Right lobe of liver (tissue), 6 donors: ENCODE measurements around the gene TMSB4X. TPM values are rescaled to one million over a fixed set of nuclear protein-coding genes. Genes with fewer than 3 reads are reported as not detected.

ENCODE experiments used
- ATAC-seq, 4 donors: fragments of 200-7000 bp; cut with Tn5 transposase; one replicate each; pipeline ENCODE4 v1.9.1; 2020; ENCODE audit warnings: mild to moderate bottlenecking in 4 of 4, moderate library complexity in 4 of 4
- DNase-seq, 3 donors: peaks; one replicate each; pipeline ENCODE4 v3.0.0-alpha.2; 2020
- H3K27ac ChIP-seq, 3 donors: fragments of 200-600 bp; one replicate each; pipeline ENCODE4 v1.8.0; 2022
- H3K27me3 ChIP-seq, 2 donors: fragments of 200-600 bp; one replicate each; pipeline ENCODE4 v1.8.0; 2022
- H3K36me3 ChIP-seq, 4 donors: fragments of 200-600 bp; sonication (generic) in 1 of 4; one replicate each; pipeline versions ENCODE4 v1.5.1 to v1.8.0; 2017 to 2022; ENCODE audit warnings: control low read depth in 1 of 4
- H3K4me1 ChIP-seq, 4 donors: fragments of 200-600 bp; sonication (generic) in 1 of 4; one replicate each; pipeline versions ENCODE4 v1.5.1 to v1.8.0; 2017 to 2022; ENCODE audit warnings: control low read depth in 1 of 4
- H3K4me3 ChIP-seq, 3 donors: fragments of 200-600 bp; one replicate each; pipeline ENCODE4 v1.8.0; 2022
- H3K9me3 ChIP-seq, 4 donors: fragments of 200-600 bp; sonication (generic) in 1 of 4; one replicate each; pipeline versions ENCODE4 v1.5.1 to v1.8.0; 2017 to 2022; ENCODE audit warnings: control low read depth in 1 of 4
- POLR2A ChIP-seq: fragments of 450-650 bp; IDR thresholded peaks from one replicate; pipeline ENCODE4 v1.6.1; 2017; ENCODE audit warnings: antibody characterized with exemption, mild to moderate bottlenecking
- WGBS: methylation state at CpG from one replicate; pipeline ENCODE4 v1.1.6; 2018; ENCODE audit warnings: low coverage, low lambda C conversion rate; ENCODE audit not compliant: insufficient coverage; ENCODE audit errors: missing lambda C conversion rate; 5-methylcytosine and 5-hydroxymethylcytosine counted together
- intact Hi-C, 2 donors: fragments of 100-400 bp; cut with DNase I; formaldehyde crosslinking; loops; one replicate each; pipeline versions ENCODE4 v1.11.2 to v1.14.1; 2022
- total RNA-seq, 6 experiments: library from RNA; depleted of rRNA in 2 of 6; stranded (reverse); fragments of >200 nt in 2 of 6; fragmentation: NEBNext Ultra II Directional in 3 of 6; extraction: Animal tissue kit (Norgen Biotek cat#: 25700) in 3 of 6; gene quantifications; one replicate each; pipeline versions ENCODE4 v1.1.0 to v1.2.4, GENCODE V29; 2016 to 2023
- TF ChIP-seq, protein P1 (sequence below), 4 donors: fragments of 200-600 bp in 3 of 4; fragments of 450-650 bp in 1 of 4; IDR thresholded peaks; one replicate each; pipeline versions ENCODE4 v1.5.1 to v1.8.0; 2016 to 2022; ENCODE audit warnings: antibody characterized with exemption in 4 of 4, mild to moderate bottlenecking in 2 of 4
- donor health status: DM: no; HTN: yes; CAD: no.
- donor health status: DM: no; HTN: no; CAD: no.
- donor health status: DM: no; HTN: no; CAD: no.
- donor health status: DM: no; HTN: yes; CAD: no.
- donor health status: DM: no; HTN: yes; CAD: no.

Gene TMSB4X
- total RNA-seq, 6 experiments from 2014 or later = 348 to 1,121 (median 708) TPM

DNA sequence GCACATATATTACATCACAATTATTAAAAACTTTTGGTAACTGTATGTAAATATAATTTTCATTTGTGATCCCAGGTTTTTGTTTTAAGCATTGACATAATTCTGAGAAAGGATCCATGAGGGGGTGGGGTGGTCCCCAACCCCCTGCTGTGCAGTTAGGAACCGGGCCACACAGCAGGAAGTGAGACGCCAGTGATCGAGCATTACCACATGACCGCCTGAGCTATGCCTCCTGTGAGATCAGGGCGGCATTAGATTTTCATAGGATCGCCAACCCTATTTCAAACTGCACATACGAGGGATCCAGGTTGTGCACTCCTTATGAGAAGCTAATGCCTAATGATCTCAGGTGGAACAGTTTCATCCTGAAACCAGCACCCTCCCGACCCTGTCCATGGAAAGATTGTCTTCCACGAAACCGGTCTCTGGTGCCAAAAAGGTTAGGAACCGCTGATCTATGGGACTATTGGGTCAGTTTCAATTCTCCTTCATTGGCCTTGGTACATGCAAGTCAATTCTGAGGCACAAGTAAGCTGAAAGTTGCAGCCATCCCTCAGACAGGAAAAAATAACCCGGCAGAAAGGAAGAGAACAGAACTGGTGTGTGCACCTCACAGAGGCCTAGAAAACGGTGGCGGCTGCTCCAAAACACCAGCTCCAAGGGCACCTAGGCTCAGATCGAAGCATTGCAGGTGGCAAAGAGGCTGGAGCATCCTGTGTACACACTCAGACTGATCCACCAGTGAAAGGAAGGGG is 7.0 kb upstream of the TMSB4X start:
- peaks cover 0 to 7% (median 0%) of the 10 kb centered on the region in 4 donors for H3K4me1 ChIP-seq
- TF ChIP-seq POLR2A = no peak
- TF ChIP-seq, protein P1, sequence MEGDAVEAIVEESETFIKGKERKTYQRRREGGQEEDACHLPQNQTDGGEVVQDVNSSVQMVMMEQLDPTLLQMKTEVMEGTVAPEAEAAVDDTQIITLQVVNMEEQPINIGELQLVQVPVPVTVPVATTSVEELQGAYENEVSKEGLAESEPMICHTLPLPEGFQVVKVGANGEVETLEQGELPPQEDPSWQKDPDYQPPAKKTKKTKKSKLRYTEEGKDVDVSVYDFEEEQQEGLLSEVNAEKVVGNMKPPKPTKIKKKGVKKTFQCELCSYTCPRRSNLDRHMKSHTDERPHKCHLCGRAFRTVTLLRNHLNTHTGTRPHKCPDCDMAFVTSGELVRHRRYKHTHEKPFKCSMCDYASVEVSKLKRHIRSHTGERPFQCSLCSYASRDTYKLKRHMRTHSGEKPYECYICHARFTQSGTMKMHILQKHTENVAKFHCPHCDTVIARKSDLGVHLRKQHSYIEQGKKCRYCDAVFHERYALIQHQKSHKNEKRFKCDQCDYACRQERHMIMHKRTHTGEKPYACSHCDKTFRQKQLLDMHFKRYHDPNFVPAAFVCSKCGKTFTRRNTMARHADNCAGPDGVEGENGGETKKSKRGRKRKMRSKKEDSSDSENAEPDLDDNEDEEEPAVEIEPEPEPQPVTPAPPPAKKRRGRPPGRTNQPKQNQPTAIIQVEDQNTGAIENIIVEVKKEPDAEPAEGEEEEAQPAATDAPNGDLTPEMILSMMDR (IDR thresholded peaks at IDR 0.05) = no peak
- no peak overlapping the region for H3K4me3 ChIP-seq
- H3K36me3 ChIP-seq = no peaks in the 10 kb centered on the region
- DNase-seq (no peak), ATAC-seq (peak in 2 of 4 donors; percentile 16 to 21)
- no peak overlapping the region for H3K27ac ChIP-seq
- intact Hi-C loops = no loop called here
- H3K27me3 ChIP-seq = no peaks in the 10 kb centered on the region
- 60% methylated on average over 10 of the region's 15 CpGs for WGBS
- H3K9me3 ChIP-seq = no peaks in the 10 kb centered on the region

DNA sequence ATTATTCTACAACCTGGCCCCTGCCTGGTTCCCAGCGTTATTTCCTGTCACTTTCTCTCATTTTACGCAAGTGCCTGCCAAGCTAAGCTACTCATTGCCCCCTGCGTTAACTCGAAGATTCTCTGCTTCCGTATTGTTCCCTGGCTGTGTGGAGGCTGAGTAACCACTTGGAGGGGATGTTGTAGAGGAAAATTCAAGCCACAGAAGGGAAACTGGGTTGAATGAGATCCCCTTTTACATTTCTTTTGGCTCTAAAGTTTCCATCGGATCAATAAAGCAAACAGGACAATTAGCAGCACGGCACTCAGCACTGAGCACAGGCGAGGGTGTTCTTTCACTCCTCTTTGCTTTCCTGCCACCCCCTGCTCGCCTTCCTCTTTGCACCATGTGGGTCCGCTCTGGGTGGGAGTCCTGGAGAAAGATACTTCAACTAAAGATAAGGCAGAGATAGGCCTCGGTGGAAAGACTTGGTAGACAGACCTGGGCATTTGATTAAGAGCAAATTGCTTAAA is 4.2 kb upstream of the TMSB4X start:
- Histone ChIP-seq H3K4me1 (peaks cover 0 to 7% (median 0%) of the 10 kb centered on the region in 4 donors), H3K27ac (peak overlapping the region; percentile 47 to 69 (median 54)), H3K9me3 (no peaks in the 10 kb centered on the region), H3K4me3 (no peak overlapping the region), H3K27me3 (peaks cover 0 to 3% of the 10 kb centered on the region in 2 donors), H3K36me3 (no peaks in the 10 kb centered on the region)
- peak; percentile 22 for TF ChIP-seq POLR2A
- TF ChIP-seq, protein P1 (IDR thresholded peaks at IDR 0.05) = peak; percentile 35 to 51 (median 44)
- ATAC-seq (peak; percentile 64 to 74 (median 68)), DNase-seq (no peak)
- WGBS = 11% methylated on average over 11 of the region's 11 CpGs
- intact Hi-C loops = no loop called here

DNA sequence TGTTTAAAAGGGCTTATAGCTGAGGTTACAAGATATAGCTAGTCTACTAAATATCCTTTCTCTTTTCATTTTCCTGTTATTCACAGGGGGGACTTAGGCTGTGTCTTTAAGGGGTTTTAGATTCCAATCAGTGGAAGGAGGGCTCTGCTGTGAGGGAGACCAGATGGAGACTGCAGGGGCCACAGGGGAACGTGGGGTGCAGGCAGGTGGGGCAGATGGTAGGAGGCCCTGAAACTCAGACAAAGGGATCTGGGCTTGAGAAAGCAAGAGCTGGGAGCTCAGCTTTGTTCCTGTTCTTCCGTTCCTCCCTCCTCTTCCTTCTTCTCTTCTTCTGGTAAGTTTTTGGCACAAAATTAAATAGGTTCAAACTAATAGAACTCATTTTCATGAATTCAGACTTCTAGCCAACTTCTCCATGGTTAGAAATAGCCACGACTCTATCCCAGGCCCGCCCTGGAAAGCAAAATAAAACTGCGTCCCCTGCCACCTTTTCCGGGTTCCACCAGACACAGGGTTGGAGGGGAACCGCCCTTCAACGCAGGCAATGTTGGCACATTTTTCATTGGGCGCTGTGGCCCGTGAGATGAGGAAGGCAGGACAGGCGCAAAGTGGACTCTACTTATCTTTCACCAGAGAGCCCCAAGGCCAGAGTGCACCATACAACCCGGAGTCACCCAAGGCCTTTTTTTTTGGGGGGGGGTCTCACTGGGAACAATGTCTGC is 3.5 kb upstream of the TMSB4X start:
- TF ChIP-seq POLR2A = no peak
- TF ChIP-seq, protein P1 (IDR thresholded peaks at IDR 0.05) = no peak
- H3K9me3 ChIP-seq = no peaks in the 10 kb centered on the region
- H3K27me3 ChIP-seq = peaks cover 0 to 3% of the 10 kb centered on the region in 2 donors
- H3K36me3 ChIP-seq = no peaks in the 10 kb centered on the region
- 47% methylated on average over 12 of the region's 12 CpGs for WGBS
- no peak overlapping the region for H3K4me3 ChIP-seq
- DNase-seq (peak in 1 of 3 donors; percentile 66), ATAC-seq (peak in 1 of 4 donors; percentile 5)
- peaks cover 0 to 7% (median 0%) of the 10 kb centered on the region in 4 donors for H3K4me1 ChIP-seq
- intact Hi-C loops = no loop called here
- H3K27ac ChIP-seq = peak overlapping the region; percentile 47 to 69 (median 54)

DNA sequence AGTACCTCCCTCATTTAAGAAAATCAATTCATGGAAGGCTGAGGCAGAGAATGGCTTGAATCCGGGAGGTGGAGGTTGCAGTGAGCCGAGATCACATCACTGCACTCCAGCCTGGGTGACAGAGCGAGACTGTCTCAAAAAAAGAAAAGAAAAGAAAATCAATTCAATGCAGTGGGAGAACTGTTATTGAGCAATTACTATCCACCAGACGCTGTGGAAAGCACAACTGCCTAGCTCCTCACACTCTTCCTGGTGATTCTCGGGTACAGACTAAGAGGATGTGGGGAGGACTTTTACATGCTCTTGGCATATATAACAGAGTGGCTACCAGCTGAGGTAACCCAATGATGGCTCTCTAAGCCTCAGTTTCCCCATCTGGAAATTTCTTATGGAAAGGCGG is 2.7 kb upstream of the TMSB4X start:
- peaks cover 0 to 7% (median 0%) of the 10 kb centered on the region in 4 donors for H3K4me1 ChIP-seq
- no peak for ATAC-seq
- WGBS = 50% methylated on average over 6 of the region's 6 CpGs
- peaks cover 0 to 3% of the 10 kb centered on the region in 2 donors for H3K27me3 ChIP-seq
- no peak for DNase-seq
- H3K27ac ChIP-seq = peak overlapping the region; percentile 31 to 69 (median 47)
- H3K36me3 ChIP-seq = no peaks in the 10 kb centered on the region
- intact Hi-C loops = no loop called here
- H3K9me3 ChIP-seq = no peaks in the 10 kb centered on the region
- H3K4me3 ChIP-seq = no peak overlapping the region
- TF ChIP-seq, protein P1 (IDR thresholded peaks at IDR 0.05) = no peak
- no peak for TF ChIP-seq POLR2A
